Spleen (tissue), 11 donors: Measurements from ENCODE around the gene NINJ1. TPM values are rescaled to one million over a fixed set of nuclear protein-coding genes. Genes with fewer than 3 reads are reported as not detected.

Experiments used
- DNase-seq: peaks from one replicate; pipeline ENCODE4 v3.0.0-alpha.2; 2020
- H3K27ac ChIP-seq, 8 donors: fragments of 200-600 bp; sonication (generic) in 7 of 8; 1 replicate in 4 of 8; 2 replicates in 4 of 8; pipeline versions ENCODE4 v1.5.0 to v1.8.0; 2016 to 2021; ENCODE audit warnings: inconsistent platforms in 4 of 8, mild to moderate bottlenecking in 4 of 8, moderate library complexity in 1 of 8
- H3K27me3 ChIP-seq, 7 donors: fragments of 200-600 bp; sonication (generic) in 6 of 7; replicated peaks in 1 of 7; 1 replicate in 4 of 7; 2 replicates in 3 of 7; pipeline versions ENCODE4 v1.5.0 to v1.8.0; 2016 to 2021; ENCODE audit warnings: inconsistent platforms in 3 of 7, mild to moderate bottlenecking in 1 of 7
- H3K36me3 ChIP-seq, 6 donors: fragments of 200-600 bp; sonication (generic) in 5 of 6; 1 replicate in 4 of 6; 2 replicates in 2 of 6; pipeline versions ENCODE4 v1.5.0 to v1.8.0; 2016 to 2021; ENCODE audit warnings: inconsistent platforms in 2 of 6
- H3K4me1 ChIP-seq, 6 donors: fragments of 200-600 bp; sonication (generic) in 5 of 6; 1 replicate in 3 of 6; 2 replicates in 3 of 6; pipeline versions ENCODE4 v1.5.0 to v1.8.0; 2016 to 2021; ENCODE audit warnings: inconsistent platforms in 3 of 6
- H3K4me3 ChIP-seq, 8 donors: fragments of 200-600 bp; sonication (generic) in 7 of 8; 1 replicate in 4 of 8; 2 replicates in 4 of 8; pipeline versions ENCODE4 v1.5.0 to v1.8.0; 2016 to 2021; ENCODE audit warnings: inconsistent platforms in 4 of 8, mild to moderate bottlenecking in 4 of 8, moderate library complexity in 2 of 8
- H3K9me3 ChIP-seq, 8 donors: fragments of 200-600 bp; sonication (generic) in 7 of 8; 1 replicate in 4 of 8; 2 replicates in 4 of 8; pipeline versions ENCODE4 v1.5.0 to v1.8.0; 2016 to 2021; ENCODE audit warnings: inconsistent platforms in 4 of 8
- POLR2A ChIP-seq, 3 donors: fragments of 450-650 bp; IDR thresholded peaks; one replicate each; pipeline ENCODE4 v1.5.1; 2017; ENCODE audit warnings: antibody characterized with exemption in 3 of 3, mild to moderate bottlenecking in 1 of 3
- POLR2AphosphoS5 ChIP-seq, 3 donors: sonication (generic); formaldehyde crosslinking; IDR thresholded peaks; one replicate each; pipeline ENCODE4 v1.5.1; 2017; ENCODE audit warnings: antibody characterized with exemption in 3 of 3
- WGBS, 5 donors: extraction: QIAGEN DNeasy Blood & Tissue Kit in 3 of 5; methylation state at CpG; one replicate each; pipeline versions ENCODE4 v1.1.5 to v1.1.7; 2013 to 2018; 5-methylcytosine and 5-hydroxymethylcytosine counted together
- intact Hi-C: fragments of 100-400 bp; cut with DNase I; formaldehyde crosslinking; loops from one replicate; pipeline ENCODE4 v1.15.0; 2023; ENCODE audit warnings: low total_unique reads
- polyA plus RNA-seq, 3 donors: library from polyadenylated mRNA; stranded (reverse); fragments of 200-250 nt; gene quantifications; one replicate each; pipeline ENCODE4 v1.2.1, GENCODE V29; 2013
- total RNA-seq, 7 donors: library from RNA; depleted of rRNA in 3 of 7; stranded (reverse); fragments of >200 nt in 3 of 7; fragmentation: NEBNext Ultra II Directional in 4 of 7; extraction: Animal tissue kit (Norgen Biotek cat#: 25700) in 4 of 7; gene quantifications; one replicate each; pipeline versions ENCODE4 v1.1.0 to v1.2.1, GENCODE V29; 2016 to 2021
- TF ChIP-seq, protein P1 (sequence below), 11 experiments: fragments of 200-600 bp in 7 of 11; fragments of 450-650 bp in 4 of 11; sonication (generic) in 4 of 11; IDR thresholded peaks in 8 of 11; conservative IDR thresholded peaks in 3 of 11; 1 replicate in 7 of 11; 2 replicates in 4 of 11; pipeline versions ENCODE4 v1.4.0 to v1.8.0; 2016 to 2021; ENCODE audit warnings: antibody characterized with exemption in 11 of 11, inconsistent platforms in 4 of 11, mild to moderate bottlenecking in 1 of 11
- donor health status: healthy with polysubstance abuse.
- donor health status: DM: no; HTN: no; CAD: no; lungs with moderate emphysema.
- donor health status: DM: no; HTN: no; CAD: no.
- donor health status: Bipolar disorder and iron deficiency.
- donor health status: healthy.
- donor health status: DM: no; HTN: no; CAD: no.
- donor health status: DM: yes; HTN: yes; CAD: no.

NINJ1 gene
- total and polyA plus RNA-seq, 10 donors: 26.5 to 142 (median 104) TPM

DNA sequence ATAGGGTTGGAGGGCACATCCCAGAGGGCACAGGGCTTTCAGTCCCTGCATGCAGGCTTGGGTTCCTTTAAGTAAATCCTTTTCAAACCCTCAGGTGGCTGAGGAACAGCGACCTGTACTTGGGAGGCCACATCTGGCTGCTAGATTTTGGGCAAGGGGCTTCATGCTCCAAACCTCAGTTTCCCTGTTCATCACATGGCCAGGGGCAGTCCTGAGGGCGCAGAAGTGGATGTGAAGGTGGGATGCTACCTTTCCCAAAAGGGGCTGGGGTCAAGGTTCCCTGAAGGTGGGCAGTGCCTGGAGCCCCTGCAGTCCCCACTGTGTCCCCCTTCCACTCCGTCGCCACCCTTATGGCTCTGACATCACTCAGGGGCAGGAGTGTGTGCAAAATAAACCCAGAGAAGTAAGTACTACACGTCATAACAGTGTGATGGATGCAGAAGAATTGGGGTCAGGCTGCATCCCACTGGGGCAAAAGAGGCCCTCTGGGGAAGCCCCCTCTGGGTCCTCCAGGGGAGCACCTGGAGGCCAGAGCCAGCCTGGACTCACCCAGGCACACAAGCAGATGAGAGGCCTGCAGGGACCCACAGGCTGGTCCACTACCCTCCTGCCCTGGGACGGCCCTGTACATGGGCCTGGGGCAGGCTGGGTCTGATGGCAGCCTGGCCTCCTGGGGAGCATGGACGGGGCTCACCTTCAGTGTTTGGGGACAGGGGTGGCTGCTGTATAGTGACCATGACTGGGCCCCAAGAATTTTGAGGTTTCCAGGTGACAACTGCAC, 40.0 kb downstream of the NINJ1 start:
- peak; percentile 88 for DNase-seq
- H3K4me1 ChIP-seq: peaks cover 49 to 72% (median 62%) of the 10 kb centered on the region in 6 donors
- H3K9me3 ChIP-seq: peaks cover 0 to 6% (median 0%) of the 10 kb centered on the region in 8 donors
- intact Hi-C loops: loop anchor here (10.0 kb wide), 1 partner anchor 89 kb away; no protein-coding TSS in a partner anchor
- TF ChIP-seq, protein P1, sequence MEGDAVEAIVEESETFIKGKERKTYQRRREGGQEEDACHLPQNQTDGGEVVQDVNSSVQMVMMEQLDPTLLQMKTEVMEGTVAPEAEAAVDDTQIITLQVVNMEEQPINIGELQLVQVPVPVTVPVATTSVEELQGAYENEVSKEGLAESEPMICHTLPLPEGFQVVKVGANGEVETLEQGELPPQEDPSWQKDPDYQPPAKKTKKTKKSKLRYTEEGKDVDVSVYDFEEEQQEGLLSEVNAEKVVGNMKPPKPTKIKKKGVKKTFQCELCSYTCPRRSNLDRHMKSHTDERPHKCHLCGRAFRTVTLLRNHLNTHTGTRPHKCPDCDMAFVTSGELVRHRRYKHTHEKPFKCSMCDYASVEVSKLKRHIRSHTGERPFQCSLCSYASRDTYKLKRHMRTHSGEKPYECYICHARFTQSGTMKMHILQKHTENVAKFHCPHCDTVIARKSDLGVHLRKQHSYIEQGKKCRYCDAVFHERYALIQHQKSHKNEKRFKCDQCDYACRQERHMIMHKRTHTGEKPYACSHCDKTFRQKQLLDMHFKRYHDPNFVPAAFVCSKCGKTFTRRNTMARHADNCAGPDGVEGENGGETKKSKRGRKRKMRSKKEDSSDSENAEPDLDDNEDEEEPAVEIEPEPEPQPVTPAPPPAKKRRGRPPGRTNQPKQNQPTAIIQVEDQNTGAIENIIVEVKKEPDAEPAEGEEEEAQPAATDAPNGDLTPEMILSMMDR (IDR thresholded peaks at IDR 0.05 in 8 of 11, conservative IDR thresholded peaks at IDR 0.05 in 3 of 11): no peak
- TF ChIP-seq POLR2AphosphoS5 (IDR thresholded peaks at IDR 0.05) (no peak), POLR2A (IDR thresholded peaks at IDR 0.05) (no peak)
- peak overlapping the region; percentile 95 to 100 (median 98) for H3K27ac ChIP-seq
- H3K4me3 ChIP-seq: peak overlapping the region in 1 of 8 donors; percentile 73
- H3K36me3 ChIP-seq: peaks cover 0 to 7% (median 0%) of the 10 kb centered on the region in 6 donors
- 58 to 73% (median 67%) methylated on average over 7 of the region's 7 CpGs for WGBS, 5 donors
- no peaks in the 10 kb centered on the region for H3K27me3 ChIP-seq

DNA sequence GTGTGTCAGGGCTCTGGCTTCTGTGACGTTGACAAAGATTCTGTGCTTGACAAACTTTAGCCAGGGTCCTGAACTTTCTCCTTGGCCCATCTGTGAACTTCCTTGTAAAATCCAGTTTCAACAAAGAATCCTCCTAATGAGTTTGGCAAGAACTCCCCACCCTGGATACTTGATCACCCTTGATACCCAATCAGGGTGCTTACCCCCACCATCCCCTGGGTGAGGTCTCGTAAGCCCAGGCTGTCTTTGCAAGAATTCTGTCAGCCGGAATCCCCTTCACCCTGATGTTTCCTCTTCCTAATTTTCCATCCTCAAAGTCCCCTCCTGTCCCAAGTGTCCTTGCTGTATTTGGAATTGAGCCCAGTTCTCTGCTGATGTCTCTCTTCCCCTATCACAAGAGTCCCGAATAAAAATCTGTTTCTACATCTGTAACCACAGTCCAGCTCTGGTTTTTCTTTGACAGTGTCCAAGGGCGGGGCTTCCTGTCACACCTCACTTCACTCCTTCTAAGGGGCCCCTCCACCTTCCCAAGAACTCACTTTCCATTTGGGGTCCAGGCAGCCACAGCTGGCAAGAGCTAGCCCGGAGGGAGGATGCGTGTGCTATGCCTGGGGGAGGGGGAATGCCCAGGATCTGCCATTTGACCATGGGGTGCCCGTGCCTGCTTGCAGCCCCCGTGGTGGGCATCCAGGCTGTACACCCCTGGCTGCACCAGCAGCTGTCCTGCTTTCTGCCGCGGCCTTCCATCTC, 40.7 kb downstream of the NINJ1 start:
- intact Hi-C loops: loop anchor here (10.0 kb wide), 1 partner anchor 89 kb away; no protein-coding TSS in a partner anchor

DNA sequence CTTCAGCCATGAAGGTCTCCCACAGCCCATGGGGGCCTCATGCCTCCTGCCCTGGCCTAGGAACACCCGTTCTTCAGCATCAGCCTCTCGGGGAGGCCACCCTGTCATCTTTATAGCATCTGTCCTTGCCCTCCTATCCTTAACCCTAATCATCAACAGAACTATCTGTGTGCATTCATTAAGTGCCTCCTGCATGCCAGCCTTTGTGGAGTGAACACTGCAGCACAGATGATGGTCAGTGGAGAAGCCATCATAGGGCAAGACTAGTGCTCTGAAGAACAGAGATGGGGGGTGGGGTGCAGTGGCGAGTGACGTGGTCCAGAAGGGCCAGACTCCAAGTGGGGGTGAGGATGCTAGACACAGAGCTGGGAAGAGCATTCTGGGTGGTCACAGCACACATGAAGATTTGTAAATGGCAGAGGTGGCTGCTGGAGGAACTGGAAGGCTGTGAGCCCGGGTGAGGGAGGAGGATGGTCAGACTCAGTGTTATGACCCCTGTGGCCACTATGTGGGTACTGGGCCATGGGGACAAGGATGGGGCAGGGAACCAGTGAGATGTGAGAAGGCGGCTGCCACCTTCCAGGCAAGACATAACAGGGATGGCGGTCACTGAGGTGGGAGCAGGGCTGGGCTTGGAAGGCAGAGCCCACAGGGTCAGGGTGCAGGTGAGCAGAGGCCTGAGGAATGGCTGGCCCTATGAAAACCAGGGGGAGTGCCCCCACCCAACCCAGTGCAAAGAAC, 41.6 kb downstream of the NINJ1 start:
- DNase-seq: peak; percentile 77
- intact Hi-C loops: loop anchor here (10.0 kb wide), 1 partner anchor 88 kb away; no protein-coding TSS in a partner anchor
- TF ChIP-seq, protein P1 (IDR thresholded peaks at IDR 0.05 in 8 of 11, conservative IDR thresholded peaks at IDR 0.05 in 3 of 11): no peak
- TF ChIP-seq POLR2A (IDR thresholded peaks at IDR 0.05): no peak
- no peak for TF ChIP-seq POLR2AphosphoS5 (IDR thresholded peaks at IDR 0.05)
- Histone ChIP-seq H3K36me3 (peaks cover 0 to 23% (median 0%) of the 10 kb centered on the region in 6 donors), H3K9me3 (peaks cover 0 to 6% (median 0%) of the 10 kb centered on the region in 8 donors), H3K4me3 (no peak overlapping the region), H3K27ac (peak overlapping the region; percentile 46 to 100 (median 98)), H3K27me3 (no peaks in the 10 kb centered on the region), H3K4me1 (peaks cover 33 to 55% (median 45%) of the 10 kb centered on the region in 6 donors)
- WGBS, 5 donors: 76 to 95% (median 85%) methylated on average over 7 of the region's 7 CpGs

More for the DNA sequence above, 40.7 kb downstream of the NINJ1 start:
- Histone ChIP-seq H3K36me3 (peaks cover 0 to 14% (median 0%) of the 10 kb centered on the region in 6 donors), H3K4me3 (no peak overlapping the region), H3K4me1 (peaks cover 41 to 64% (median 54%) of the 10 kb centered on the region in 6 donors), H3K9me3 (peaks cover 0 to 6% (median 0%) of the 10 kb centered on the region in 8 donors), H3K27me3 (no peaks in the 10 kb centered on the region), H3K27ac (peak overlapping the region; percentile 95 to 100 (median 98))
- WGBS, 5 donors: 19 to 25% (median 25%) methylated on average over 11 of the region's 11 CpGs
- DNase-seq: peak; percentile 84
- TF ChIP-seq POLR2A (IDR thresholded peaks at IDR 0.05): no peak
- TF ChIP-seq POLR2AphosphoS5 (IDR thresholded peaks at IDR 0.05): peak; percentile 2 to 32 (median 19)
- TF ChIP-seq, protein P1 (IDR thresholded peaks at IDR 0.05 in 8 of 11, conservative IDR thresholded peaks at IDR 0.05 in 3 of 11): no peak
